SK-N-SH treated with all-trans-retinoic acid at 6 μM for 48 hours (cell line): Measurements from ENCODE around the gene EBF4.

ENCODE experiments used
- BACH2 ChIP-seq: fragments of 250-450 bp; sonication (Bioruptor Pico); IDR thresholded peaks from 2 replicates; pipeline ENCODE4 v1.9.0; 2021; ENCODE audit warnings: mild to moderate bottlenecking, borderline replicate concordance
- CREB5 ChIP-seq: fragments of 250-450 bp; sonication (Bioruptor Pico); IDR thresholded peaks from 2 replicates; pipeline ENCODE4 v1.5.1; 2020; ENCODE audit warnings: low read depth, mild to moderate bottlenecking, moderate library complexity
- ESRRG ChIP-seq: fragments of 250-450 bp; sonication (Bioruptor Pico); IDR thresholded peaks from 2 replicates; pipeline ENCODE4 v1.6.1; 2021; ENCODE audit warnings: mild to moderate bottlenecking
- ZC3H10 ChIP-seq: fragments of 250-450 bp; sonication (Bioruptor Pico); IDR thresholded peaks from 2 replicates; pipeline ENCODE4 v1.5.1; 2021; ENCODE audit warnings: mild to moderate bottlenecking, moderate library complexity
- ZFP3 ChIP-seq: fragments of 250-450 bp; sonication (Bioruptor Pico); IDR thresholded peaks from 2 replicates; pipeline ENCODE4 v1.5.0; 2020; ENCODE audit warnings: mild to moderate bottlenecking, moderate library complexity
- ZNF565 ChIP-seq: fragments of 450-650 bp; formaldehyde crosslinking; conservative IDR thresholded peaks from 2 replicates; pipeline ENCODE4 v1.5.0; 2020; ENCODE audit warnings: low read depth, mild to moderate bottlenecking, moderate library complexity

GRCh38 chr20:2757001-2757400 lies 64.4 kb downstream of the EBF4 start:
- TF ChIP-seq BACH2 (CRISPR knock-in tag), result no peak
- no peak for TF ChIP-seq ESRRG
- no peak for TF ChIP-seq CREB5 (CRISPR knock-in tag)
- no peak for TF ChIP-seq ZNF565 (CRISPR knock-in tag)
- TF ChIP-seq ZFP3 (CRISPR knock-in tag), result no peak
- no peak for TF ChIP-seq ZC3H10 (CRISPR knock-in tag)
